Liver (tissue), 9 donors: ENCODE results near the gene CPLANE1. TPM values are rescaled to one million over a fixed set of nuclear protein-coding genes. Genes with fewer than 3 reads are reported as not detected.

Source experiments
- DNase-seq: peaks from one replicate; pipeline ENCODE4 v3.0.0-alpha.2; 2017; ENCODE audit warnings: low spot score
- H3K27ac ChIP-seq, 2 donors: one replicate each; pipeline ENCODE4 v1.7.0; 2013; ENCODE audit warnings: inconsistent platforms in 2 of 2, low read length in 2 of 2, control low read depth in 1 of 2, low read depth in 1 of 2, mild to moderate bottlenecking in 1 of 2
- H3K27me3 ChIP-seq, 4 donors: one replicate each; pipeline versions ENCODE4 v1.6.1 to v1.7.0; 2013; ENCODE audit warnings: low read length in 3 of 4, inconsistent platforms in 1 of 4, mild to moderate bottlenecking in 1 of 4, moderate library complexity in 1 of 4; ENCODE audit not compliant: control insufficient read depth in 4 of 4, insufficient read depth in 4 of 4
- H3K36me3 ChIP-seq, 4 donors: one replicate each; pipeline versions ENCODE4 v1.6.1 to v1.7.0; 2013; ENCODE audit warnings: low read length in 3 of 4, mild to moderate bottlenecking in 3 of 4, low read depth in 1 of 4, moderate library complexity in 1 of 4; ENCODE audit not compliant: control insufficient read depth in 4 of 4, insufficient read depth in 3 of 4
- H3K4me1 ChIP-seq, 4 donors: one replicate each; pipeline versions ENCODE4 v1.6.1 to v1.7.0; 2013; ENCODE audit warnings: low read length in 3 of 4, mild to moderate bottlenecking in 3 of 4, moderate library complexity in 1 of 4; ENCODE audit not compliant: control insufficient read depth in 4 of 4, insufficient read depth in 4 of 4
- H3K4me3 ChIP-seq, 3 donors: one replicate each; pipeline versions ENCODE4 v1.6.1 to v1.7.0; 2013; ENCODE audit warnings: low read length in 3 of 3, control low read depth in 1 of 3, low read depth in 1 of 3, mild to moderate bottlenecking in 1 of 3
- H3K9ac ChIP-seq, 2 donors: one replicate each; pipeline ENCODE4 v1.7.0; 2013; ENCODE audit warnings: low read length in 2 of 2, mild to moderate bottlenecking in 2 of 2, moderate library complexity in 2 of 2, control low read depth in 1 of 2, low read depth in 1 of 2
- H3K9me3 ChIP-seq, 4 donors: one replicate each; pipeline versions ENCODE4 v1.6.1 to v1.7.0; 2013; ENCODE audit warnings: low read length in 3 of 4; ENCODE audit not compliant: control insufficient read depth in 4 of 4
- ATF3 ChIP-seq: IDR thresholded peaks from 2 replicates; pipeline ENCODE4 v1.6.1; 2016; ENCODE audit warnings: antibody characterized with exemption
- CTCF ChIP-seq: fragments of 150-350 bp; IDR thresholded peaks from 2 replicates; pipeline ENCODE4 v1.5.1; 2017; ENCODE audit warnings: improper control_type of control experiment, low read depth, low read length; ENCODE audit not compliant: missing input control
- EGR1 ChIP-seq, 2 donors: IDR thresholded peaks; 2 replicates each; pipeline ENCODE4 v1.6.1; 2016 to 2018; ENCODE audit warnings: antibody characterized with exemption in 2 of 2, low read depth in 2 of 2
- FOXA1 ChIP-seq: IDR thresholded peaks from 2 replicates; pipeline ENCODE4 v1.6.1; 2016; ENCODE audit warnings: antibody characterized with exemption
- FOXA2 ChIP-seq: IDR thresholded peaks from 2 replicates; pipeline ENCODE4 v1.6.1; 2016; ENCODE audit warnings: antibody characterized with exemption
- GABPA ChIP-seq, 2 donors: IDR thresholded peaks in 1 of 2; conservative IDR thresholded peaks in 1 of 2; 2 replicates each; pipeline ENCODE4 v1.6.1; 2016; ENCODE audit warnings: antibody characterized with exemption in 2 of 2, mild to moderate bottlenecking in 1 of 2, moderate library complexity in 1 of 2
- HNF4A ChIP-seq, 2 donors: conservative IDR thresholded peaks; 2 replicates each; pipeline ENCODE4 v1.6.1; 2016; ENCODE audit warnings: antibody characterized with exemption in 2 of 2, mild to moderate bottlenecking in 2 of 2
- HNF4G ChIP-seq: IDR thresholded peaks from 2 replicates; pipeline ENCODE4 v1.6.1; 2016; ENCODE audit warnings: antibody characterized with exemption
- JUND ChIP-seq, 2 donors: IDR thresholded peaks; 2 replicates each; pipeline ENCODE4 v1.6.1; 2016; ENCODE audit warnings: antibody characterized with exemption in 2 of 2
- MAX ChIP-seq: IDR thresholded peaks from 2 replicates; pipeline ENCODE4 v1.6.1; 2016; ENCODE audit warnings: antibody characterized with exemption
- NR2F2 ChIP-seq: IDR thresholded peaks from 2 replicates; pipeline ENCODE4 v1.6.1; 2016; ENCODE audit warnings: antibody characterized with exemption
- RAD21 ChIP-seq, 2 donors: IDR thresholded peaks; 2 replicates each; pipeline ENCODE4 v1.6.1; 2016; ENCODE audit warnings: antibody characterized with exemption in 2 of 2, mild to moderate bottlenecking in 2 of 2
- REST ChIP-seq: IDR thresholded peaks from 2 replicates; pipeline ENCODE4 v1.6.1; 2016; ENCODE audit warnings: antibody characterized with exemption, mild to moderate bottlenecking
- RXRA ChIP-seq, 2 donors: IDR thresholded peaks; 2 replicates each; pipeline ENCODE4 v1.6.1; 2017 to 2018; ENCODE audit warnings: antibody characterized with exemption in 2 of 2, mild to moderate bottlenecking in 1 of 2
- SP1 ChIP-seq: IDR thresholded peaks from 2 replicates; pipeline ENCODE4 v1.6.1; 2018; ENCODE audit warnings: antibody characterized with exemption, mild to moderate bottlenecking
- TAF1 ChIP-seq: conservative IDR thresholded peaks from 2 replicates; pipeline ENCODE4 v1.6.1; 2016; ENCODE audit warnings: antibody characterized with exemption, mild to moderate bottlenecking
- YY1 ChIP-seq: IDR thresholded peaks from 2 replicates; pipeline ENCODE4 v1.6.1; 2016; ENCODE audit warnings: antibody characterized with exemption, mild to moderate bottlenecking
- ZBTB33 ChIP-seq: IDR thresholded peaks from 2 replicates; pipeline ENCODE4 v1.6.1; 2016; ENCODE audit warnings: antibody characterized with exemption
- WGBS: extraction: QIAGEN DNeasy Blood & Tissue Kit; methylation state at CpG from one replicate; pipeline ENCODE4 v1.1.7; 2013; 5-methylcytosine and 5-hydroxymethylcytosine counted together
- polyA plus RNA-seq, 2 donors: library from polyadenylated mRNA; stranded (reverse) in 1 of 2; unstranded in 1 of 2; fragments of 200-250 nt in 1 of 2; fragments of >200 nt in 1 of 2; fragmentation: Nextera tagmentation in 1 of 2; extraction: Ambion mirVana in 1 of 2; gene quantifications; one replicate each; pipeline versions ENCODE4 v1.2.1 to v1.2.3, GENCODE V29; 2013 to 2015
- total RNA-seq, 2 donors: library from RNA; depleted of rRNA; stranded (reverse); fragments of >200 nt; gene quantifications; one replicate each; pipeline ENCODE4 v1.2.3, GENCODE V29; 2014
- donor health status: healthy.
- donor health status: healthy.
- donor health status: healthy.
- donor health status: healthy.
- donor health status: healthy.

Gene CPLANE1
- total and polyA plus RNA-seq, 4 donors = 0.75 to 11.6 (median 3.8) TPM

GRCh38 chr5:37111426-37112382 is 137.5 kb downstream of the CPLANE1 start:
- DNase-seq = no peak
- no peaks in the 10 kb centered on the region for H3K4me1 ChIP-seq
- 75% methylated on average over 4 of the region's 4 CpGs for WGBS
- no peak overlapping the region for H3K4me3 ChIP-seq
- H3K9me3 ChIP-seq = no peaks in the 10 kb centered on the region
- peaks cover 2 to 15% (median 7%) of the 10 kb centered on the region in 4 donors for H3K36me3 ChIP-seq
- TF ChIP-seq CTCF (no peak), REST (no peak), HNF4G (no peak), HNF4A (conservative IDR thresholded peaks at IDR 0.05) (no peak), GABPA (IDR thresholded peaks at IDR 0.05 in 1 of 2, conservative IDR thresholded peaks at IDR 0.05 in 1 of 2) (no peak), ZBTB33 (no peak), NR2F2 (no peak), SP1 (no peak), JUND (IDR thresholded peaks at IDR 0.05) (no peak), RAD21 (IDR thresholded peaks at IDR 0.05) (no peak), TAF1 (no peak), ATF3 (no peak), YY1 (no peak), MAX (no peak), FOXA1 (no peak), EGR1 (IDR thresholded peaks at IDR 0.05; ENCODE audit: low read depth in 2 of 2) (no peak), RXRA (IDR thresholded peaks at IDR 0.05) (no peak), FOXA2 (no peak)
- H3K27ac ChIP-seq = no peak overlapping the region
- H3K27me3 ChIP-seq = no peaks in the 10 kb centered on the region
- no peak overlapping the region for H3K9ac ChIP-seq
